ENCODE data around the gene LIPC. TPM values are rescaled to one million over a fixed set of nuclear protein-coding genes. Genes with fewer than 3 reads are reported as not detected.

The LIPC gene
- total and polyA plus RNA-seq, 2 of the 4 experiments (the other 2 are of a cell fraction): 0.07 TPM; not detected in 1

GRCh38 chr15:58431221-58432149 lies at the start of gene LIPC (continued):
- TF ChIP-seq, protein P1, sequence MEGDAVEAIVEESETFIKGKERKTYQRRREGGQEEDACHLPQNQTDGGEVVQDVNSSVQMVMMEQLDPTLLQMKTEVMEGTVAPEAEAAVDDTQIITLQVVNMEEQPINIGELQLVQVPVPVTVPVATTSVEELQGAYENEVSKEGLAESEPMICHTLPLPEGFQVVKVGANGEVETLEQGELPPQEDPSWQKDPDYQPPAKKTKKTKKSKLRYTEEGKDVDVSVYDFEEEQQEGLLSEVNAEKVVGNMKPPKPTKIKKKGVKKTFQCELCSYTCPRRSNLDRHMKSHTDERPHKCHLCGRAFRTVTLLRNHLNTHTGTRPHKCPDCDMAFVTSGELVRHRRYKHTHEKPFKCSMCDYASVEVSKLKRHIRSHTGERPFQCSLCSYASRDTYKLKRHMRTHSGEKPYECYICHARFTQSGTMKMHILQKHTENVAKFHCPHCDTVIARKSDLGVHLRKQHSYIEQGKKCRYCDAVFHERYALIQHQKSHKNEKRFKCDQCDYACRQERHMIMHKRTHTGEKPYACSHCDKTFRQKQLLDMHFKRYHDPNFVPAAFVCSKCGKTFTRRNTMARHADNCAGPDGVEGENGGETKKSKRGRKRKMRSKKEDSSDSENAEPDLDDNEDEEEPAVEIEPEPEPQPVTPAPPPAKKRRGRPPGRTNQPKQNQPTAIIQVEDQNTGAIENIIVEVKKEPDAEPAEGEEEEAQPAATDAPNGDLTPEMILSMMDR (conservative IDR thresholded peaks at IDR 0.05; ENCODE audit: low read depth, low read length): no peak

GRCh38 chr15:58383876-58384275 lies 47.9 kb upstream of the LIPC start:
- H2BK120ac ChIP-seq (ENCODE audit: low read depth, low read length): peak overlapping the region; percentile 11; the same call in 1 of the 2 replicates
- no peaks in the 10 kb centered on the region for H3K36me3 ChIP-seq (ENCODE audit: control insufficient read depth, insufficient read depth, low read length)
- H4K20me1 ChIP-seq (ENCODE audit: insufficient read depth, low read length): no peaks in the 10 kb centered on the region
- H3K79me1 ChIP-seq (ENCODE audit: low read depth in 1 of 2, low read length in 2 of 2): no peaks in the 10 kb centered on the region
- dilution Hi-C loops (cut with HindIII; ENCODE audit: low sequenced_read_pairs, unreplicated experiment) (no loop called here), in situ Hi-C loops (cut with MboI; ENCODE audit: low sequenced_read_pairs) (no loop called here), intact Hi-C loops (cut with micrococcal nuclease) (no loop called here)
- H2BK20ac ChIP-seq (ENCODE audit: low read depth, low read length): peak overlapping the region; percentile 21; the same call in 1 of the 2 replicates
- H3K23ac ChIP-seq (ENCODE audit: low read depth, low read length): no peak overlapping the region
- H3K4me3 ChIP-seq (ENCODE audit: insufficient read depth, low read depth, low read length): no peak overlapping the region
- ChIA-PET POLR2A (ENCODE audit: unreplicated experiment) (no interaction called here), CTCF (no interaction called here)
- H3K9me3 ChIP-seq (ENCODE audit: control insufficient read depth, insufficient read depth, low read length): no peaks in the 10 kb centered on the region
- DNase-seq (no peak), ATAC-seq (ENCODE audit: low read depth) (no peak)
- no peak overlapping the region for H3K56ac ChIP-seq (ENCODE audit: extremely low read depth, insufficient read depth, low read length)
- H3K4me1 ChIP-seq (ENCODE audit: control insufficient read depth, insufficient read depth, low read length): peaks cover 6% of the 10 kb centered on the region
- no peak overlapping the region for H4K8ac ChIP-seq (ENCODE audit: low read depth in 2 of 2, low read length in 2 of 2)
- no CpG with 5 or more reads among the region's 5 CpGs for WGBS, 2 experiments (ENCODE audit: extremely low coverage in 2 of 2, insufficient read length in 1 of 2)
- no peak overlapping the region; the same call in 1 of the 2 replicates for H3K14ac ChIP-seq (replicated peaks; ENCODE audit: low read depth, low read length)
- no peak overlapping the region for H3K18ac ChIP-seq (ENCODE audit: low read depth, low read length)
- BruUV-seq (replicated peaks): no TSS peak
- H3K27ac ChIP-seq (ENCODE audit: insufficient read depth, low read length): no peak overlapping the region
- H3K9ac ChIP-seq (ENCODE audit: low read depth, low read length): no peak overlapping the region
- no peak overlapping the region for H2BK5ac ChIP-seq (ENCODE audit: low read depth, low read length, poor library complexity, severe bottlenecking)
- H2BK15ac ChIP-seq (ENCODE audit: low read depth, low read length): 0 out of 3 replicates have a peak overlapping the region, but pooled peaks have one; percentile 39
- H2AK5ac ChIP-seq (ENCODE audit: low read depth, low read length): peak overlapping the region; percentile 8; the same call in 1 of the 2 replicates
- H2AFZ ChIP-seq (replicated peaks; ENCODE audit: low read length, poor library complexity): no peak overlapping the region
- H4K91ac ChIP-seq (ENCODE audit: insufficient read depth, low read depth, low read length): no peak overlapping the region
- H3K4me2 ChIP-seq (ENCODE audit: low read depth, low read length): no peak overlapping the region
- H3K4ac ChIP-seq (ENCODE audit: low read depth, low read length): peak overlapping the region; percentile 11; the same call in 1 of the 2 replicates
- H2AK9ac ChIP-seq (replicated peaks; ENCODE audit: low read depth, low read length, poor library complexity): no peak overlapping the region
- no peaks in the 10 kb centered on the region for H3K27me3 ChIP-seq (ENCODE audit: control insufficient read depth, insufficient read depth, low read length)
- H4K5ac ChIP-seq (ENCODE audit: low read depth, low read length): no peak overlapping the region
- peaks cover 2% of the 10 kb centered on the region; the same call in 1 of the 2 replicates for H3K9me1 ChIP-seq (ENCODE audit: insufficient read depth, low read length)
- no peak for TF ChIP-seq RCOR1 (IDR thresholded peaks at IDR 0.05; ENCODE audit: insufficient replicate concordance, low read length)
- TF ChIP-seq CEBPB (IDR thresholded peaks at IDR 0.05; ENCODE audit: low read depth, low read length): no peak
- TF ChIP-seq SMC3 (IDR thresholded peaks at IDR 0.05; ENCODE audit: low read depth, low read length): no peak
- no peak for TF ChIP-seq MAZ (IDR thresholded peaks at IDR 0.05; ENCODE audit: borderline replicate concordance, low read depth, low read length)
- no peak for TF ChIP-seq MXI1 (IDR thresholded peaks at IDR 0.05; ENCODE audit: borderline replicate concordance, low read depth, low read length)
- TF ChIP-seq MAFK (IDR thresholded peaks at IDR 0.05; ENCODE audit: low read depth, low read length): no peak
- TF ChIP-seq, protein P2, sequence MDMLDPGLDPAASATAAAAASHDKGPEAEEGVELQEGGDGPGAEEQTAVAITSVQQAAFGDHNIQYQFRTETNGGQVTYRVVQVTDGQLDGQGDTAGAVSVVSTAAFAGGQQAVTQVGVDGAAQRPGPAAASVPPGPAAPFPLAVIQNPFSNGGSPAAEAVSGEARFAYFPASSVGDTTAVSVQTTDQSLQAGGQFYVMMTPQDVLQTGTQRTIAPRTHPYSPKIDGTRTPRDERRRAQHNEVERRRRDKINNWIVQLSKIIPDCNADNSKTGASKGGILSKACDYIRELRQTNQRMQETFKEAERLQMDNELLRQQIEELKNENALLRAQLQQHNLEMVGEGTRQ (IDR thresholded peaks at IDR 0.05; ENCODE audit: low read depth, low read length): no peak
- TF ChIP-seq, protein P1 (conservative IDR thresholded peaks at IDR 0.05; ENCODE audit: low read depth, low read length): no peak
- TF ChIP-seq POLR2A (IDR thresholded peaks at IDR 0.05; ENCODE audit: low read depth, low read length): no peak

Data from IMR-90 (cell line).